RCC 7860 (cell line): ENCODE data around the gene MAP7D1.

Experiments
- DNase-seq: peaks from one replicate; pipeline ENCODE4 v3.0.0-alpha.2; 2015; ENCODE audit warnings: low spot score
- FAIRE-seq: peaks from 2 replicates; lab custom pipeline; 2012; peaks lifted over from hg19 to GRCh38; lab: Jason Lieb, UNC

MAP7D1 gene

GRCh38 chr1:36126797-36127500 lies 29.0 kb upstream of the MAP7D1 start:
- no peak for FAIRE-seq
- no peak for DNase-seq

GRCh38 chr1:36128126-36128904 lies 27.6 kb upstream of the MAP7D1 start:
- peak; percentile 60 for DNase-seq
- FAIRE-seq: peak; percentile 50

GRCh38 chr1:36128905-36129206 lies 27.1 kb upstream of the MAP7D1 start:
- FAIRE-seq: no peak

GRCh38 chr1:36132029-36132428 lies 23.9 kb upstream of the MAP7D1 start:
- DNase-seq (no peak), FAIRE-seq (no peak)

More at GRCh38 chr1:36128905-36129206, 27.1 kb upstream of the MAP7D1 start:
- DNase-seq: no peak

GRCh38 chr1:36133484-36133883 lies 22.5 kb upstream of the MAP7D1 start:
- DNase-seq (peak; percentile 92), FAIRE-seq (peak; percentile 94)

GRCh38 chr1:36134031-36134430 lies 21.9 kb upstream of the MAP7D1 start:
- FAIRE-seq (no peak), DNase-seq (no peak)

GRCh38 chr1:36134505-36135329 lies 21.2 kb upstream of the MAP7D1 start:
- DNase-seq (peak; percentile 26), FAIRE-seq (no peak)

- DNase-seq: no peak
- no peak for FAIRE-seq
Measured at GRCh38 chr1:36135330-36135667, 20.7 kb upstream of the MAP7D1 start.

- DNase-seq: no peak
- FAIRE-seq: no peak
Measured at GRCh38 chr1:36135796-36136195, 20.2 kb upstream of the MAP7D1 start.

GRCh38 chr1:36136535-36136934 lies 19.4 kb upstream of the MAP7D1 start:
- FAIRE-seq: no peak
- DNase-seq: peak; percentile 19

GRCh38 chr1:36137226-36137625 lies 18.7 kb upstream of the MAP7D1 start:
- DNase-seq: no peak
- FAIRE-seq: no peak

GRCh38 chr1:36137776-36138175 lies 18.2 kb upstream of the MAP7D1 start:
- no peak for FAIRE-seq
- DNase-seq: no peak

- FAIRE-seq (no peak), DNase-seq (no peak)
Measured at GRCh38 chr1:36139521-36139920, 16.4 kb upstream of the MAP7D1 start.

- DNase-seq (no peak), FAIRE-seq (no peak)
Measured at GRCh38 chr1:36142121-36142520, 13.8 kb upstream of the MAP7D1 start.

- DNase-seq (no peak), FAIRE-seq (no peak)
Measured at GRCh38 chr1:36143424-36143823, 12.5 kb upstream of the MAP7D1 start.

GRCh38 chr1:36144413-36144812 lies 11.5 kb upstream of the MAP7D1 start:
- DNase-seq: no peak
- no peak for FAIRE-seq

GRCh38 chr1:36148821-36149236 lies 7.1 kb upstream of the MAP7D1 start:
- DNase-seq (no peak), FAIRE-seq (no peak)

- FAIRE-seq: peak; percentile 90
- peak; percentile 100 for DNase-seq
Measured at GRCh38 chr1:36149237-36149972, 6.6 kb upstream of the MAP7D1 start, which contains the start of gene TRAPPC3. Gene TRAPPC3, minus strand, starts transcription at chr1:36149486. Its CDS starts 108 bp downstream, at chr1:36149378.

GRCh38 chr1:36149973-36150295 lies 6.0 kb upstream of the MAP7D1 start:
- DNase-seq: no peak
- no peak for FAIRE-seq

- DNase-seq (peak; percentile 98), FAIRE-seq (peak; percentile 94)
Measured at GRCh38 chr1:36150296-36151133, 5.4 kb upstream of the MAP7D1 start.
